Upper lobe of left lung (tissue), 6 donors: Measurements from ENCODE around the gene FBLN7. TPM values are rescaled to one million over a fixed set of nuclear protein-coding genes. Genes with fewer than 3 reads are reported as not detected.

Experiments
- ATAC-seq, 2 donors: fragments of 200-7000 bp; cut with Tn5 transposase; one replicate each; pipeline ENCODE4 v1.9.1; 2022; ENCODE audit warnings: mild to moderate bottlenecking in 2 of 2, moderate library complexity in 2 of 2; ENCODE audit not compliant: low FRiP score in 2 of 2
- DNase-seq, 2 donors: peaks; one replicate each; pipeline ENCODE4 v3.0.0-alpha.2; 2019 to 2020
- H3K27ac ChIP-seq, 4 donors: fragments of 200-600 bp; sonication (generic); one replicate each; pipeline ENCODE4 v1.5.1; 2016 to 2019
- H3K27me3 ChIP-seq, 4 donors: fragments of 200-600 bp; sonication (generic); one replicate each; pipeline ENCODE4 v1.5.1; 2017 to 2019
- H3K36me3 ChIP-seq, 4 donors: fragments of 200-600 bp; sonication (generic); one replicate each; pipeline ENCODE4 v1.5.1; 2016 to 2019
- H3K4me1 ChIP-seq, 4 donors: fragments of 200-600 bp; sonication (generic); one replicate each; pipeline ENCODE4 v1.5.1; 2018 to 2019
- H3K4me3 ChIP-seq, 4 donors: fragments of 200-600 bp; sonication (generic); one replicate each; pipeline ENCODE4 v1.5.1; 2017 to 2019; ENCODE audit warnings: mild to moderate bottlenecking in 2 of 4, moderate library complexity in 1 of 4
- H3K9me3 ChIP-seq, 4 donors: fragments of 200-600 bp; sonication (generic); one replicate each; pipeline ENCODE4 v1.5.1; 2018 to 2019
- CTCF ChIP-seq, 6 experiments: fragments of 450-650 bp in 4 of 6; fragments of 200-600 bp in 2 of 6; sonication (generic) in 2 of 6; IDR thresholded peaks; one replicate each; pipeline ENCODE4 v1.5.1; 2016 to 2019; ENCODE audit warnings: antibody characterized with exemption in 6 of 6
- EP300 ChIP-seq, 4 donors: sonication (generic); formaldehyde crosslinking; IDR thresholded peaks; one replicate each; pipeline ENCODE4 v1.5.1; 2017; ENCODE audit warnings: antibody characterized with exemption in 4 of 4, control low read depth in 2 of 4
- POLR2A ChIP-seq, 4 donors: fragments of 450-650 bp; IDR thresholded peaks; one replicate each; pipeline ENCODE4 v1.5.1; 2016 to 2017; ENCODE audit warnings: antibody characterized with exemption in 4 of 4, mild to moderate bottlenecking in 2 of 4
- POLR2AphosphoS5 ChIP-seq, 2 donors: sonication (generic); formaldehyde crosslinking; IDR thresholded peaks; one replicate each; pipeline ENCODE4 v1.5.1; 2017; ENCODE audit warnings: antibody characterized with exemption in 2 of 2
- WGBS, 2 donors: methylation state at CpG; one replicate each; pipeline ENCODE4 v1.1.5; 2017 to 2018; 5-methylcytosine and 5-hydroxymethylcytosine counted together
- total RNA-seq, 6 donors: library from RNA; depleted of rRNA in 4 of 6; stranded (reverse); fragments of >200 nt in 4 of 6; gene quantifications; one replicate each; pipeline versions ENCODE4 v1.1.0 to v1.2.1, GENCODE V29; 2016 to 2021
- donor health status: DM: no; HTN: no; CAD: no; lungs with moderate emphysema.
- donor health status: DM: no; HTN: yes; CAD: no; lungs with severe emphysema.

The FBLN7 gene
- total RNA-seq, 6 donors from 2014 or later = 2.0 to 6.9 (median 4.0) TPM; not detected in 1

DNA sequence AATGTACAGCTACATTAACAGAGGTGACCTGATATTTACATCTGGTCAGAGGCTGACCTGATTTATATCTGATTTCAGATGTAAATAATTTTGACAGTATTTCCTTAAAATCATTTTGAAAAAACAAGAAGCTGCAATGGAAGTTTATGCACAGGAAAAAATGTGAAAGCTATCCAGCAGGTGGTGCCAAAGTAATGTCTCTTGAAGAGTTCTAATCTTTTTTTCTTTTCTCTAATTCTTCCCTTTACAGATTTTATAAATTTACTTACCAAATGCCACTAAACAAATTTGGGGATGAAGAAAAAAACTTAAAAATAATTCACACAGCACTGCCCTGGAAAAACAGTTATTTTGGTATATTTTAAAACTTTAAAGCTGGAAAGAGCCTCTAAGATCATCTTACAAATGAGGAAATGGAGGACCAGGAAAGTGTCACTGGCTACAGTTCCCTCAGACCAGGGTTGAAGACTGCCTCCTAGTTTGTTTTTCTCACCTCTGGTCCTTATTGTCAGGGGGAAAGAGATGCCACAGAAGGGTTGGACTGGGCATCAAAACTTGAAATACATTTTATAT is 16.4 kb upstream of the FBLN7 start:
- H3K4me3 ChIP-seq = no peak overlapping the region
- H3K36me3 ChIP-seq = peaks cover 0 to 26% (median 10%) of the 10 kb centered on the region in 4 donors
- ATAC-seq (no peak), DNase-seq (no peak)
- no peak overlapping the region for H3K27ac ChIP-seq
- no peaks in the 10 kb centered on the region for H3K9me3 ChIP-seq
- peak in 5 of 6 experiments; percentile 37 to 50 (median 47) for TF ChIP-seq CTCF (IDR thresholded peaks at IDR 0.05)
- TF ChIP-seq EP300 (IDR thresholded peaks at IDR 0.05) = no peak
- H3K4me1 ChIP-seq = no peaks in the 10 kb centered on the region
- no peaks in the 10 kb centered on the region for H3K27me3 ChIP-seq

GRCh38 chr2:112129060-112129459 is 9.1 kb upstream of the FBLN7 start:
- DNase-seq = no peak
- Histone ChIP-seq H3K4me3 (no peak overlapping the region), H3K27me3 (no peaks in the 10 kb centered on the region), H3K9me3 (peaks cover 0 to 3% (median 0%) of the 10 kb centered on the region in 4 donors), H3K27ac (no peak overlapping the region), H3K36me3 (no peaks in the 10 kb centered on the region), H3K4me1 (no peaks in the 10 kb centered on the region)
- WGBS, 2 donors = 48 to 58% methylated on average over 1 of the region's 1 CpG
- no peak for TF ChIP-seq POLR2AphosphoS5 (IDR thresholded peaks at IDR 0.05)
- no peak for TF ChIP-seq POLR2A (IDR thresholded peaks at IDR 0.05)
- TF ChIP-seq CTCF (IDR thresholded peaks at IDR 0.05) = no peak
- TF ChIP-seq EP300 (IDR thresholded peaks at IDR 0.05) = no peak
- no peak for ATAC-seq

GRCh38 chr2:112133344-112133743 is 4.8 kb upstream of the FBLN7 start:
- DNase-seq = no peak
- Histone ChIP-seq H3K27ac (no peak overlapping the region), H3K36me3 (no peaks in the 10 kb centered on the region), H3K4me3 (no peak overlapping the region), H3K4me1 (peaks cover 0 to 11% (median 5%) of the 10 kb centered on the region in 4 donors), H3K9me3 (peaks cover 0 to 3% (median 0%) of the 10 kb centered on the region in 4 donors), H3K27me3 (peaks cover 0 to 2% (median 0%) of the 10 kb centered on the region in 4 donors)
- no peak for ATAC-seq
- TF ChIP-seq CTCF (IDR thresholded peaks at IDR 0.05) = no peak
- no peak for TF ChIP-seq POLR2AphosphoS5 (IDR thresholded peaks at IDR 0.05)
- no peak for TF ChIP-seq EP300 (IDR thresholded peaks at IDR 0.05)
- TF ChIP-seq POLR2A (IDR thresholded peaks at IDR 0.05) = no peak

- H3K27ac ChIP-seq = no peak overlapping the region
- H3K27me3 ChIP-seq = peaks cover 0 to 2% (median 0%) of the 10 kb centered on the region in 4 donors
- DNase-seq (no peak), ATAC-seq (no peak)
- peaks cover 0 to 3% (median 0%) of the 10 kb centered on the region in 4 donors for H3K9me3 ChIP-seq
- no peak overlapping the region for H3K4me3 ChIP-seq
- no peaks in the 10 kb centered on the region for H3K36me3 ChIP-seq
- peaks cover 0 to 14% (median 5%) of the 10 kb centered on the region in 4 donors for H3K4me1 ChIP-seq
- TF ChIP-seq EP300 (IDR thresholded peaks at IDR 0.05) = no peak
- no peak for TF ChIP-seq CTCF (IDR thresholded peaks at IDR 0.05)
- TF ChIP-seq POLR2A (IDR thresholded peaks at IDR 0.05) = no peak
- no peak for TF ChIP-seq POLR2AphosphoS5 (IDR thresholded peaks at IDR 0.05)
- 86 to 90% methylated on average over 4 of the region's 4 CpGs for WGBS, 2 donors
Measured at GRCh38 chr2:112134120-112134519, 4.1 kb upstream of the FBLN7 start.

GRCh38 chr2:112136096-112136495 is 2.1 kb upstream of the FBLN7 start:
- peaks cover 0 to 21% (median 8%) of the 10 kb centered on the region in 4 donors for H3K4me1 ChIP-seq
- 97 to 99% methylated on average over 5 of the region's 5 CpGs for WGBS, 2 donors
- H3K27me3 ChIP-seq = peaks cover 0 to 2% (median 0%) of the 10 kb centered on the region in 4 donors
- H3K27ac ChIP-seq = no peak overlapping the region
- no peak for TF ChIP-seq POLR2A (IDR thresholded peaks at IDR 0.05)
- no peak for TF ChIP-seq POLR2AphosphoS5 (IDR thresholded peaks at IDR 0.05)
- TF ChIP-seq EP300 (IDR thresholded peaks at IDR 0.05) = no peak
- ATAC-seq (no peak), DNase-seq (no peak)
- no peak overlapping the region for H3K4me3 ChIP-seq
- no peaks in the 10 kb centered on the region for H3K36me3 ChIP-seq
- peaks cover 0 to 3% (median 0%) of the 10 kb centered on the region in 4 donors for H3K9me3 ChIP-seq
